ELF-1 (cell line): ENCODE measurements around the gene TFF1.

Experiments
- DNase-seq: peaks from one replicate; pipeline ENCODE4 v3.0.0-alpha.2; 2016; ENCODE audit warnings: low read depth, low spot score

TFF1 gene

DNA sequence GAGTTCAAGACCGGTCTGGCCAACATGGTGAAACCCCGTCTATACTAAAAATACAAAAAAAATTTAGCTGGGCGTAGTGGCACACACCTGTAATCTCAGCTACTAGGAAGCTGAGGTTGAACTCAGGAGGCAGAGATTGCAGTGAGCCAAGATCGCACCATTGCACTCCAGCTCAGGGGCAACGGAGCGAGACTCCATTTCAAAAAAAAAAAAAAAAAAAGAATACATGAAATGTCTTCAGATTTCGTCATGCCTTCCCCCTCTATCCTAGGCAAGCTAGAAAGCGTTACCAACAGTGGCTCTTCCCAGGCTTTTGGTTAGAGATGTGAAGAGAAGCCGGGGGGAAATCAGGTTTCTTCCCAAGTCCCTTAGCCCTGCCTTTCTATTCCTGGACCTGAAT, 3.6 kb downstream of the TFF1 start:
- no peak for DNase-seq

DNA sequence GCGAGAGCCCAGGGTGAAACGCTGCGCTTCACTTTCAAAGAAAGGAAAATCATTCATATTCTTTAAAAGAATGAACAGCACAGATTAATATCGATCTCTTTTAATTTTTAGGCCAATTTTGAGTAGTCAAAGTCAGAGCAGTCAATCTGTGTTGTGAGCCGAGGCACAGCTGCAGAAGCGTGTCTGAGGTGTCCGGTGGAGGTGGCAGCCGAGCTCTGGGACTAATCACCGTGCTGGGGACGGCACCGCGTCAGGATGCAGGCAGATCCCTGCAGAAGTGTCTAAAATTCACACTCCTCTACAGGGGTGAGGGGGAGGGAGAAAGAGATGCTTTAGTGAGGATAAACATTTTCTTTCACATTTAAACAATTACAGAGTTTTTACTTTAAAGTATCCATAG, 4.1 kb downstream of the TFF1 start:
- no peak for DNase-seq

DNA sequence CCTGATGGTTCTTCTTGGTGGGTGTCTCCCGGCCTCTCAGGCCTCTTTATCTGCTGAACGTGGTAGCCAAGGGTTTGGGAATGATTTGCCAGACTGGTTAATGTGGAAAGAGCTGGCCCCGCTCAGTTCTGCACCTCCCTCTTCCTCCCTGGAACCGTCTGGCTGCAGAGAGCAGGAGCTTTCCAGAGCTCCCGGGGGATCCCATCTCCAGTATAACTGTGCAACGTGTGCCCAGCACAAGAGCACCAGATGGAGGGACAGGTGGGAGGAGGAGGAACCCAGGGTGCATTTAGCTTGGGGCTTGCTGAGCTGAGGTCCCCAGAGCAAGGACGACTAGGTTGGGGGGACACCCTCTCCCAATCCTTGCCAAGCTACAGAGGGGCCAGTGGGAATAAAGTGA, 5.0 kb downstream of the TFF1 start:
- no peak for DNase-seq

DNA sequence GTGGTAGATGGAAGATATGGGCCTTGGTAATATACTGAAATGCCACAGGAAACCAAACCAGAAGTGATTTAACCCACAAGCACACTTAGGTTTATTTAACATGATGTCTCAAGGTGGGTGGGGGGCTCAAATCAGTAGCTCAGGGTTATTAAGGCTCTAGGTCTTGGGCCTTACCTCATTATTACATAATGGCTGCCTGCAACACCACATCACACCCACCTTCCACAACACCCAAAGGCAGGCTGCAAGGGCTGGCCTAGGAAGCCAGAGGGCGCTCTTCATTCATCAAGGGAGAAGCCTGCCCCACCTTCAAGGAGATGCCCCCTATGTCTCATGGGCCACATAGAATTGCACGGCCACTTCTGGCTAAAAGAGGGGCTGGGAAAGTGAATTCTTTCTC, 6.0 kb downstream of the TFF1 start:
- DNase-seq, result peak; percentile 31

DNA sequence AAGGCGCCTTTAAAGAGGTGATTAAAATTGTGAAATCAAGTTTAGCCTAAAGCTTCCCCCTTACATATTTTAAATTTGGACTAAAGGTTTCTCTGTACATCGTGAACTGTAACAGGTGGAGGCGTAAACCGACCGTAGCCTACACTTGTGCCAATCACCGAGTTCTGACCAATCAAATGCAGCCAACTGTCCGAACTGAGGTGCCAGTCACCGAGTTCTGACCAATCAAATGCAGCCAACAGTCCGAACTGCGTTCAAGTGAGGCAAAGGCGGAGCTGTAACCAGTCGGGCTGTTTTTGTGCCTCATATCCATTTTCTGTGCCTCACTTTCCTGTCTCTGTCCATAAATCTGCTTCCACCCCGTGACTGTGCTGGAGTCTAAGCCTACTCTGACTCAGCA, 7.4 kb downstream of the TFF1 start:
- no peak for DNase-seq

DNA sequence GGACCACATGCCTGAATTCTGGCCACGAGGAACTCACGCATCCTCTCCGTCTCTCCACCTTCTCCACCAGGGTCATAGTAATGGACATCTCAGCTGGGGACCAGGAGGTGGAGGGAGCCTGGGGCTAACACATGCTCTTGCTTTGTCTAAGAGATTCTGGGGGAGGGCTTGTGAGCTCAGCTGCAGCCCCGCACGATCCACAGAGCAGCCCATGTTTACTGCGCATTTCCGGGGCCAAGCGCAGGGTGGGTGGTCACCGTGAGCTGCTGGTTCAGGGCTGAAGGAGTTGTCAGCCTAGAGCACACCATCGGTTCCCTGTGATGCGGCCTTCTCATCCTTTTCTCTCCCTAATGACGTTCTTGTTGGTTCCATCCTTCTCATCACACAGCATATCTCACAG, 8.1 kb downstream of the TFF1 start:
- no peak for DNase-seq

DNA sequence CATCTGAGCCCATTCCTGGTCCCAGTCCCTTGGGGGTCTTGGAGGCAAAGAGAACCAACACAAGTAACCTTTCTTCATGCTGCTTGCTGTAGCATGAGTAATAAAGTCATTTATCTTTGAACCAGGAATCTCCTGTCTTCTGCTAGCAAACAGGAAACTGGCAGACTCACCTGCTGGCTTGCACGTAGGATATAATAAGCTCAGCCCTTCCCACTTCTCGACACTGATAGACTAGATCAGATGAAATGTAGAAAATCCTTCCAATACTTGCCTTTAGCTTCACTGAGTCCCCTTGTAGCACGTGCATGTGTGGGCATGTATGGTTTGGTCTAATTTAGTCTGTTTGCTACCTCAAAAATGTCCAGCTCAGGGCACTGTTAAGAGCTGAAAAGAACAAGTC, 9.0 kb downstream of the TFF1 start:
- DNase-seq, result no peak

DNA sequence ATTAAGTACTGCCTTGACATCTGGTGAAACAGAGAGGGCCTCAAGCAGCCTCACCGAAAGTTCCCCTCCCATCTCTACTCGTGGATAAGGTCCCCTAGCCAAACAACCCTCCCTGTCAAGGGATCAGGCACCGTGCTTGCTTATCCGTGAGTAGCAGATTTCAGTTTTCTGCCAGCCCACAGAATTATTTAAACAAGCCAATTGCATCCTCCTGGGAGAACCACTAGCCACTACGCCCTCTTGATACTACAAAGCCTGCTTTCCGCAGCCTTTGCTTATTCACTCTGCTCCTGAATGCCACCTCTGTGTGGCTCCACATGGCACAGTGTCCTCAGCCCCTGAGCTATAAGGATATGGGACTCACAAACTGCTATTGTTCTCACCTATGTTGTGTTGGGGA, 9.7 kb downstream of the TFF1 start:
- no peak for DNase-seq

DNA sequence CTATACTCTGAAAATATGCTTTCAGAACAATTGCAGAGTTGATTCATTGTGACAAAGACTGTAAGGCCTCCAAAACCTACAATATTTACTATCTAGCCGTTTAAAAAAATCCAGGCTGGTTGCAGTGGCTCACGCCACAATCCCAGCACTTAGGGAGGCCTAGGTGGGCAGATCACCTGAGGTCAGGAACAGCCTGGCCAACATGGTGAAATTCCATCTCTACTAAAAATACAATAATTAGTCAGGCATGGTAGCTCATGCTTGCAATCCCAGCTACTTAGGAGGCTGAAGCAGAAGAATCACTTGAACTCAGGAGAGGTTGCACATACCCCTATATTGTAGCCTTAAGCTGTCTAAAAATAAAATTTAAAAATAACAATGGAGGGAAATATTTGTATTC, 10.3 kb downstream of the TFF1 start:
- DNase-seq, result no peak

DNA sequence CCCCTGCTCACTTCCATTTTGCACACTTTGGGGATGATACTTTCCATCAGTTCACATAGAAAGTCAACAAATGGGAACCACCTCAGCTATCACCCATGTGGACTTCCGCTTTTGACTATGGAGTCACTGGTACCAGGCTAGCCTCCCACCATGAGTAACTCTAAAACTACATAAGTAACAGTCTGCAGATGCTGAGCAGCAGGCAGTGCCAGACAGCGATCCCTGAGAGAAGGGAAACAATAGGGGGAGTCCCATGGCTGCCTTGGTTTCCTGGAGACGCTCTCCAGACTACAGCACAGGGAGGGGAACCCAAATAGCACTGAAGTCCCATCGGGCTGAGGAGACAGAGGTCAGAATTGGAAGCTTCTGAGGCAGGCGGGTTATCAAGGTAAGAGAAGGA, 12.7 kb downstream of the TFF1 start:
- no peak for DNase-seq

DNA sequence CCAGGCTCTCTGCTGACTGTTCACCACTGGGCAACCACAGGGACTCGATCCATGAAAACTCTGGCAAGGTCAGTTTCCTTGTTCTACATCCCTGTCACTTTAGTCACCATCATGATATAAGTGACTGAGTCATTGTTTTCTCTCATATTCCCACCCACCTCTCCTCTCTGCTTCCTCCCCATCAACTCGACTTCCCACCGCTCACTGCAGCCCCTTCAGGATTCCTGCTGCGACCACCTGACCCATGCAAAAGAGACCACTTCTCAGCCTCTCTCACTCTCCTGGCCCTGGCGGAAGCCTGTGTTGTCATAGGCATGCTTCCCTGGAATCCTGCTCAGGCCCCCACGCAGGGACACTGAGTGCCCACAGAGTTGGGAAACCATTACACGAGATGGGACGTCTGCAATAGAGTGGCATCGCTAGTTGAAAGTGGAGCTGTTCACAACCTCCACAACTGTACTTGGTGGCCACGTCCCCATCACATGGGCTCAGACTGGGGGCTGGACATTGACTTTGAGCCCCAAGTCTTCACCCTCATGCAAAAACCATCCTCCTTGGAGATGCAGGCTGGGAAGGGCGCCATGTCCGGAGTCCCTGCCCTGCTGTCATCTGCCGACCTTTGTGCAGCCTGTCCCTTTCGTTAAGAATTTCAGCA, 13.8 kb downstream of the TFF1 start:
- DNase-seq, result no peak

DNA sequence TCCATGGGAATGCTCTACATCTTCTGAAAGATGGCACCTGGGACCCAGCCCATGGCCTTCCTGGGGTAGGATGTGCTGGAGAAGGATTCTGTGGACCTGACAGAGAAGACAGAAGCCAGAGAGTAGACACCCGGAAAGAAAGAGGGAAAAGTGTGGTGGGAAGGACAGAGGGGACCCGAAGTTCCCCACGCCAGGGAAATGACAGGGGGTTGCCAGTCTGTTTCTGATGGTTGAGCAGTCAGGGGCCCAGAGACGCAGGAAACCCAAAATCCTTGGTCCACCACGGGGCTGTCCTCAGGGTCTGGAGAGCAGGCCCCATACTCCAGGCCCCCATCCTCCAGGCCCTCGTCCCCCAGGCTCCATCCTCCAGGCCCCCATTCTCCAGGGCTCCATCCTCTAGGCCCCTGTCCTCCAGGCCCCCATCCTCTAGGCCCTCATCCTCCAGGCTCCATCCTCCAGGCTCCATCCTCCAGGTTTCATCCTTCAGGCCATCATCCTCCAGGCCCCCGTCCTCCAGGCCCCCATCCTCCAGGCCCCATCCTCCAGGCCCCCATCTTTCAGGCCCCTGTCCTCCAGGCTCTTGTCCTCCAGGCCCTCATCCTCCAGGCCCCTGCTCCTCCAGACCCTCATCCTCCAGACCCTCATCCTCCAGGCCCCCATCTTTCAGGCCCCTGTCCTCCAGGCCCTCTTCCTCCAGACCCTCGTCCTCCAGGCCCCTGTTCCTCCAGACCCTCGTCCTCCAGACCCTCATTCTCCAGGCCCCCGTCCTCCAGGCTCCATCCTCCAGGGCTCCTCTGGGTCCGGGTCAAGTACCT, 14.5 kb downstream of the TFF1 start:
- DNase-seq, result no peak

DNA sequence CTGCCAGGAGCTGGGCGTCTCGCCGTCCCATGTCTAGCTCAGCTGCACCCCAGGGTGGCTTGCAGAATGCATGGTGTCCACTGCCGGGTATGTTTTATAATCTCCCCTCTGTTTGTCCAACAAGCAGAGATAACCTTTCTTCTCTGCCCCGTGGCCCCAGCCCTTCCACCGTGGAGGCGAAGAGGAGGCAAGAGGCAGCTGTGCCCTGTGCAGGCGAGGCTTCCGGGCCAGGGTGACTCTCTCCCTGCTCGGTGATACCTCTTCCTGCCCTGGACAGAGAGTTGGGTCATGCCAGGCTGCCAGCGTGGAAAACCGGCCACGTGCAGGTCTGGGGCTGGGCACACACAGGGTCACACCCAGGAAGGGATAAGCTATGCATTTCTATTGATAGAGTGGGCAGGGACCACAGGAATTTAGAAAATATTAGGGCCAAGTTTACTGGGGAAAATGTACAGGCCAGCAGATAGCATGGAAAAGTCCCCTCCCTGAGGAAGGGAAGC, 15.4 kb downstream of the TFF1 start, which contains the start of gene TFF2:
TSS of gene TFF2 (minus strand) at position 68 of the 500 bp plus-strand sequence. CDS start at position 31, 37 bp downstream.
- DNase-seq, result no peak

DNA sequence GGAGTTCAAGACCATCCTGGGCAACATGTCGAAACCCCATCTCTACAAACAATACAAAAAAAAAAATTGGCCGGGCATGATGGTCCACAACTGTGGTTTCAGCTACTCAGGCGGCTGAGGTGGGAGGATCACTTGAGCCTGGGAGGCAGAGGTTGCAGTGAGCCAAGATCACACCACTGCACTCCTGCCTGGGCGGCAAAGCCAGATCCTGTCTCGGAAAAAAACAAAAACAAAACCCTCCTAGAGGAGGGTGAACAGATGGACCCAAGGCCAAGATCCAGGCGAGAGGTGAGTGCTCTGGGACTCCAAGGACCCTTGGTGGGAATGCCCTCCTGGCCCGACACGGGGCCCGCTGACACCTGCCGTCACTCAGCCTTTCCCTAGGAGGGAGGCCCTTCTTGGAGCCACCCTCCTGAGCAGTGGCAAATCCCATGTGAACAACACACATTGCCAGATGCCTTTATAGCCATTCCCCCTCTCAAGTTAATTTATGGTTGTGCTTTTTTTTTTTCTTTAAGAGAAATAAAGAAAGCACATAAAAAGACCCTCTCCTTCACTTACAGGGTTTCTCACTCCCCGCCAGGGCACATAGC, 15.9 kb downstream of the TFF1 start:
- DNase-seq, result no peak

DNA sequence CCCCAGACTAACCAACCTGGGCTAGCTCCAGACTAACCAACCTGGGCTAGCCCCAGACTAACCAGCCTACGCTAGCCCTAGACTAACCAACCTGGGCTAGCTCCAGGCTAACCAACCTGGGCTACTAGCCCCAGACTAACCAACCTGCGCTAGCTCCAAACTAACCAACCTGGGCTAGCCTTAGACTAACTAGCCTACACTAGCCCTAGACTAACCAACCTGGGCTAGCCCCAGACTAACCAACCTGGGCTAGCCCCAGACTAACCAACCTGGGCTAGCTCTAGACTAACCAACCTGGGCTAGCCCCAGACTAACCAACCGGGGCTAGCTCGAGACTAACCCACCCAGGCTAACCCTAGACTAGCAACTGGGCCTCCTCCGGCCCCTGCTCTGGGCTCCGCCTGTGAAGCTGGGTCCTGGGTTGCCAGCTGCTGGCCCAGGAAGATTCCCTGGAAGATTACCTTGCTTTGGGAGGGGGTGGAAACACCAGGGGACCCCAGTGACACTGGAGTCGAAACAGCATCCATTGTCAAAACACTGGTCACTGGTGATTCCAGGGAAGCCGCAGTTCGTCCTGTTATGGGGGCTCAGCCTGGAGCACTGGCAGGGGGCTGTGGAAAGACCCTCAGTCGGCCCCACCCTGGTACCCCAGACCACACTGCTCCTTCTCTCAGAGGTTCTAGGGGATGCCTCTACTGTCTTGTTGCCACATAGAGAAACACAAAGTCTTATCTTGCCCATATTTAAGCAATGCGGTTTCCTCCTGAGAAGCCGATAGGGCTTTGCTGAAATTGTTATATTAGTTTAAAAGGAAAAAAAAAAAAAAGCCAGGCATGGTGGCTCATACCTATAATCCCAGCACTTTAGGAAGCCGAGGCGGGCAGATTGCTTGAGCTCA, 16.7 kb downstream of the TFF1 start:
- no peak for DNase-seq

DNA sequence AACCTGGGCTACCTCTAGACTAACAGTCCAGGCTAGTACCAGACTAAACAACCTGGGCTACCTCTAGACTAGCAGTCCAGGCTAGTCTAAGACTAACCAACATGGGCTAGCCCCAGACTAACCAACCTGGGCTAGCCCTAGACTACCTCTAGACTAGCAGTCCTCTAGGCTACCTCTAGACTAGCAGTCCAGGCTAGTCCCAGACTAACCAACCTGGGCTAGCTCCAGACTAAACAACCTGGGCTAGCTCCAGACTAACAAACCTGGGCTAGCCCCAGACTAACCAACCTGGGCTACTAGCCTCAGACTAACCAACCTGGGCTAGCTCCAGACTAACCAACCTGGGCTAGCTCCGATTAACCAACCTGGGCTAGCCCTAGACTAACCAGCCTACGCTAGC, 17.6 kb downstream of the TFF1 start:
- no peak for DNase-seq

DNA sequence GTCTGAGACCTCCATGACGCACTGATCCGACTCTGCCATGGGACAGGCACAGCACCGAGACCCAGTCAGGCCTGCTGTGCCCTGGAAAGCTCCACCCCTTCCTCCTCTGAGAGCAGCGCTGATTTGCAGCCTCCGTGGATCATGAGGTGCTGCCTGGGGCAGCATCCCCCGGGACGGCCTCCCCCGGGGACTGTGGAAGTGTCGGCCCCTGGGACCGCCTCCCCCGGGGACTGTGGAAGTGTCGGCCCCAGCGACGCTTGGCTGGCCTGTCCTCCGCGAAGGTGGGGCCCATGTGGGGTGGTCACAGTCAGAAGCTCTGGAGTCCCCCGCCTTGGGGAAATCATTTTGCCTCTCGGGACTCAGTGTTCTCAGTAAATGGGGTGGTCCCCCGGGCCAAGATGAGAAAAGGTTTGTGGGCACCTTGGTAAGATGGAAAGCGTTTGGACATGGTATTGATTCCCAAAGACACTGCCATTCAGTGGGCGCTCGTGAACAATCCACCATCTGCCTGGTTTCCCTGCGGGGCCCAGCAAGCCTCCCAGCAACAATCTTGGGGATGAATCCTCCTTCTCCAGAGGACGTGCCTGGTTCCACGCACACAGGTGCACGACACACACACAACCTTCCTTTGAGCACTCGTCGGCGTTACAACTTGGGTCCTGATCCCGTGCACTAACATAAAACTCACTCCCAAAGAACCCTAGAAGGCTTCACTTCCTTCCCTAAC, 18.6 kb downstream of the TFF1 start:
- no peak for DNase-seq

DNA sequence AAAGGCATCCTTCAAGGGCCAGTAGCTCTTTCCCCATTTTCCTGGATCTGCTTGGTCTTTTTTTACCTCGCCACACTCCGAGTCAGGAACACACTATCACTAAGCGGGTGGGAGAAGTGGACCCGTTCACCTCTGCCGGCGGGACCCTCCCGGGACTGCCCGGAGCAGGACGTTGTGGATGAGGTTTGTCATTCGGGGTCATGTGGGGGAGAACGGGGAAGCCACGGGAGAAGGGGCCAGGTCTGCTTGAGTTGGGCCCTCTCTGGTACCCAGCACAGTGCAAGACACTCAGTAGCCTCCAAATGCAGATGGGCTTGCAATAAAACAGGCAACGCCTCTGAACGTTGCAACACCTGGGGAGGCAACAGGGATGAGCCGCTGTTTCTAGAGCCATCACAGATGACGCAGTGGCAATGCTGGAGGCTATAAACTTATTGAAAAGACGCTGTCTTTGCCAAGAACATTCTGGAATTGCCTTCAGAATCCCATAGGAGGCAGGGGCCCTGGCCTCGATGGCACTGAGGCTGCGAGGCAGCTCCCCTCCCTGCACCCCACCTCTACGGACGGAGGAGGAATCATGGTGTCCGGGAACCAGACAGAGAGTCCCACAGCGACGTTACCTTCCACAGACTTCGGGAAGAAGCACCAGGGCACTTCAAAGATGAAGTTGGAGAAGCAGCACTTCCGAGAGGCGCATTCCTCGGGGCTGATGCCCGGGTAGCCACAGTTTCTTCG, 19.3 kb downstream of the TFF1 start:
- no peak for DNase-seq

DNA sequence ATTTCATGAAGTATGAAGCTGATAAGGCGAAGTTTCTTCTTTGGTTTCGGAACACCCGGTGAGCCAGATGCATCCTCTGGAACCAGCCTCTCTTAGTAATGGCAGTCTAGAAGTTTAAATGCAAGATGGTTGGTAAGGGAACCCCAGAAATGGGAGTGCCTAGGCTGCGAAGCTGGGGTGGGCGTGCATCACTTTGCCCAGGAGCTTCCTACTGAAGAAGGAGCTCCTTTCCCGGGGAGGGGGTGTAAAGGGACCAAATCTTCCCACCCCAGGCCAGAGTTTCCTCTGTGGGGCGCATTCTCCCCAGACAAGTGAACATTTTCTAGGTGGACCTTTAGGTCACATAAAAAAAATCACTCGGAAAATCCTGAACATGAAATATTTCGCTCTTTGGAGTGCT, 19.9 kb downstream of the TFF1 start:
- DNase-seq, result no peak

DNA sequence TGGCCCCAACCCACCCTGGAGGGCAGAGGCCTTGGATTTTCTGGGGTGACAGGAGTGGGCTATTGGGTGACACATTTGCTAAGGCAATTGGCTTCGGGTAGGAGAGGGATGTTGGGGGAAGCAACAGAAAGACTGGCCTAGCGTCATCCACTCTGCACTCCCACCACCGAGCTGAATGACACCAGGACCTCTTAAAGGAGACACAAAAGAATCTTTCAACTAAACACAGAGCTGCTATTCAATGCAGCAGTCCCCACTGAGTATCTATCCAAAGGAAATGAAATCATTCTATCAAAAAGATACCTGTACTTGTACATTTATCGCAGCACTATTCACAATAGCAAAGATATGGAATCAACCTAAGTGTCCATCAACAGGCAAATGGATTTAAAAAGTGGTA, 21.7 kb downstream of the TFF1 start:
- DNase-seq, result no peak
